Lung (tissue), 12 donors: ENCODE measurements around the gene TXN2. TPM values are rescaled to one million over a fixed set of nuclear protein-coding genes. Genes with fewer than 3 reads are reported as not detected.

Experiments used
- ATAC-seq: fragments of 200-7000 bp; cut with Tn5 transposase; one replicate; pipeline ENCODE4 v1.9.1; 2020; ENCODE audit warnings: moderate number of reproducible peaks; ENCODE audit not compliant: insufficient read depth, low FRiP score
- DNase-seq, 3 donors: peaks; one replicate each; pipeline ENCODE4 v3.0.0-alpha.2; 2013 to 2017
- H3K27ac ChIP-seq, 2 donors: one replicate each; pipeline ENCODE4 v1.5.1; 2013; ENCODE audit warnings: mild to moderate bottlenecking in 2 of 2, moderate library complexity in 2 of 2, control low read depth in 1 of 2, inconsistent platforms in 1 of 2, low read depth in 1 of 2, low read length in 1 of 2
- H3K27me3 ChIP-seq, 3 donors: one replicate each; pipeline ENCODE4 v1.5.1; 2013; ENCODE audit warnings: low read length in 2 of 3; ENCODE audit not compliant: control insufficient read depth in 3 of 3, insufficient read depth in 3 of 3
- H3K36me3 ChIP-seq, 4 donors: one replicate each; pipeline ENCODE4 v1.5.1; 2013; ENCODE audit warnings: low read length in 4 of 4, mild to moderate bottlenecking in 1 of 4, moderate library complexity in 1 of 4; ENCODE audit not compliant: control insufficient read depth in 4 of 4, insufficient read depth in 4 of 4
- H3K4me1 ChIP-seq, 5 donors: one replicate each; pipeline ENCODE4 v1.5.1; 2013; ENCODE audit warnings: low read length in 5 of 5, mild to moderate bottlenecking in 2 of 5, moderate library complexity in 1 of 5; ENCODE audit not compliant: control insufficient read depth in 5 of 5, insufficient read depth in 5 of 5
- H3K4me3 ChIP-seq: one replicate; pipeline ENCODE4 v1.5.1; 2013; ENCODE audit warnings: mild to moderate bottlenecking, control low read depth, moderate library complexity
- H3K9ac ChIP-seq, 2 donors: one replicate each; pipeline ENCODE4 v1.5.1; 2013; ENCODE audit warnings: low read length in 2 of 2, control low read depth in 1 of 2; ENCODE audit not compliant: insufficient read depth in 1 of 2
- H3K9me3 ChIP-seq, 4 donors: one replicate each; pipeline ENCODE4 v1.5.1; 2013; ENCODE audit warnings: low read length in 3 of 4, mild to moderate bottlenecking in 1 of 4, moderate library complexity in 1 of 4; ENCODE audit not compliant: control insufficient read depth in 4 of 4, insufficient read depth in 3 of 4
- CTCF ChIP-seq: IDR thresholded peaks from 2 replicates; pipeline ENCODE4 v1.5.1; 2012; ENCODE audit warnings: mild to moderate bottlenecking; ENCODE audit errors: control extremely low read depth, extremely low read depth
- WGBS, 2 donors: extraction: QIAGEN DNeasy Blood & Tissue Kit; methylation state at CpG; one replicate each; pipeline ENCODE4 v1.1.7; 2013; 5-methylcytosine and 5-hydroxymethylcytosine counted together
- polyA plus RNA-seq, 2 donors: library from polyadenylated mRNA; stranded (reverse); fragments of 200-250 nt; gene quantifications; one replicate each; pipeline ENCODE4 v1.2.1, GENCODE V29; 2013
- total RNA-seq, 2 donors: library from RNA; depleted of rRNA in 1 of 2; stranded (reverse); fragments of >200 nt in 1 of 2; gene quantifications; one replicate each; pipeline ENCODE4 v1.2.1, GENCODE V29; 2014 to 2021
- donor health status: control.
- donor health status: control.
- donor health status: Bipolar disorder and iron deficiency.
- donor health status: healthy.
- donor health status: DM: yes; HTN: yes; CAD: no.

Gene TXN2
- total and polyA plus RNA-seq, 4 donors: 26.8 to 92.2 (median 78.9) TPM

DNA sequence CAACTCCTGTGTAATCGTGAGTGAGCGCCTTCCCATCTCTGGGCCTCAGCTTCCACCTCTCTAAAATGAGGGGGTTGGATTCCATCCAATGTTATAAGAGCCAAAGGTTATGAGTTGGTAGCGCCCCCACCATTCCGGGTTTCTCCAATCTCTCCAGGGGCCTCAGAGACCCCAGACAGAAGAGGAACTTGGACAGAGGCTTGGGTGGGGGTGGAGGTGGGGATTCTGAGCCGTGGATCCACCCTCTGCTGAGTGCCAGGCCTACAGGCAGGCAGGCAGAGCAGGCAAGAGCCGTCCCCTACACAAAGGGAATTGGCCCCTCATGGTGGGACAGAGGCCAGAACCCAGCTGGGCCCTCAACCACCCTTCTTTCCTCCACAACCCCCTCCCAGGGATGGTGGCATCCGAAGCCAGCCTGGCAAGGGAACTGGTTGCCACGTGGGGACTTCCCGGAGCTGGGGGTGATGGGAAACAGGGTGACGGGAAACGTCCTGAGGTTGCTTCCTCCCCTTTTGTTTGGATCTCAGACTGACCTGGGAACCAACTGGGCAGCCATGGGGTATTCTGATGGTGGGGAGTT lies 31.8 kb downstream of the TXN2 start:
- TF ChIP-seq CTCF: no peak
- ATAC-seq (no peak), DNase-seq (no peak)
- Histone ChIP-seq H3K9ac (peak overlapping the region in 1 of 2 donors; percentile 11), H3K4me1 (peaks cover 5 to 19% (median 17%) of the 10 kb centered on the region in 5 donors), H3K4me3 (no peak overlapping the region), H3K9me3 (no peaks in the 10 kb centered on the region), H3K27ac (peak overlapping the region in 1 of 2 donors; percentile 85), H3K36me3 (no peaks in the 10 kb centered on the region), H3K27me3 (no peaks in the 10 kb centered on the region)
- 28 to 50% methylated on average over 11 of the region's 11 CpGs for WGBS, 2 donors

- Histone ChIP-seq H3K27ac (peak overlapping the region in 1 of 2 donors; percentile 15), H3K36me3 (no peaks in the 10 kb centered on the region), H3K9me3 (no peaks in the 10 kb centered on the region), H3K4me3 (no peak overlapping the region), H3K4me1 (peaks cover 4 to 17% (median 12%) of the 10 kb centered on the region in 5 donors), H3K9ac (no peak overlapping the region), H3K27me3 (no peaks in the 10 kb centered on the region)
- TF ChIP-seq CTCF: no peak
- DNase-seq (no peak), ATAC-seq (no peak)
- 81 to 91% methylated on average over 2 of the region's 2 CpGs for WGBS, 2 donors
These were observed 33.8 kb downstream of the TXN2 start for GRCh38 chr22:36447632-36448031.

- Histone ChIP-seq H3K4me3 (no peak overlapping the region), H3K27ac (peak overlapping the region in 1 of 2 donors; percentile 63), H3K9me3 (no peaks in the 10 kb centered on the region), H3K9ac (no peak overlapping the region), H3K4me1 (peaks cover 0 to 10% (median 5%) of the 10 kb centered on the region in 5 donors), H3K27me3 (no peaks in the 10 kb centered on the region), H3K36me3 (no peaks in the 10 kb centered on the region)
- 54 to 60% methylated on average over 8 of the region's 8 CpGs for WGBS, 2 donors
- TF ChIP-seq CTCF: no peak
- peak; percentile 44 for ATAC-seq
- peak in 1 of 3 donors; percentile 68 for DNase-seq
These were observed 36.2 kb downstream of the TXN2 start for GRCh38 chr22:36445158-36445668.
